ENCODE measurements around the gene MMP24. TPM values are rescaled to one million over a fixed set of nuclear protein-coding genes. Genes with fewer than 3 reads are reported as not detected.
"Not testable (repeated sequence)": the region's sequence is repeated elsewhere in the genome, so short reads cannot be mapped to it uniquely, and the experiment has no call there.

Gene MMP24
- total and polyA plus RNA-seq, 8 donors: 2.0 to 7.3 (median 5.0) TPM

DNA sequence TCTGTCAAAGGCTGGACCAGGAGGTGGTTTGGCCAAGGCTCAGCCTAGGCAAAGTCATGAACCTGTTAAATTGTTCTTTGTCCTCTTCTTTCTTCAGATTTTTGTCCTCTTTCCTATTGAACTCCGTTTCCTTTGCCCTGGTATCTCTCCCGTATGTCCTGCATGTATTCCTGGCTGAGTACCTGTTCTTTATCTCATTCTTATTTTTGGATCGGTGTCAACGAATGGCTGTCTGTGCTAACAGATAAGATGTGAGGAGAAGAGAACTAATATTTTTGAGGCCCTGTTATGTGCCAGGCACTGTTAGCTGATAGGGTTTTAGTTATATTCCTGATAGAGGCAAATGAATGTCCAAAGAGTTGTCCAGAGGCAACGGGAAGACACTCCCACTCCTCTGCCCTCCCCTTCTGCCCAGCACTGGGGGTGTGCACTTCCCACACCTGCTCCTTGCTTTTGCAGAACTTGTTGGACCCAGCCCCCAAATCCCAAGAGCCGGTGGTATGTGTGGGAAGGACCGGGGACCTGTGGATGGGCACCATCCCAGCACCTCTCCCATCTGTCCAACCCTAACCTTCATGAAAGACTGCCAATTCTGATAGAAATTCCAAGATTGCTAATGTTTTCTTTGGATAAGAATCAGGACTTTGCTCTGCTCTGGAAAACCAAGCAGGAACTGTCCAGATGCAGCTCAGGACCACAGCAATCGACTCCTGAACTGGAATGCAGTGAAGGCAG lies 30.9 kb downstream of the MMP24 start:
- ATAC-seq (peak in 3 of 4 donors; percentile 38 to 59 (median 54)), FAIRE-seq (no peak), DNase-seq (no peak)
- Histone ChIP-seq H3K4me1 (peaks cover 6 to 12% (median 7%) of the 10 kb centered on the region in 3 donors), H3K36me3 (no peaks in the 10 kb centered on the region), H3K9me3 (no peaks in the 10 kb centered on the region), H3K27ac (no peak overlapping the region), H3K27me3 (no peaks in the 10 kb centered on the region), H3K4me3 (no peak overlapping the region)
- 14 to 16% methylated on average over 8 of the region's 8 CpGs for WGBS, 2 donors
- intact Hi-C loops (cut with DNase I): no loop called here
- TF ChIP-seq CTCF (IDR thresholded peaks at IDR 0.05): no peak

GRCh38 chr20:35260426-35260825 lies 33.9 kb downstream of the MMP24 start:
- 96 to 99% methylated on average over 6 of the region's 6 CpGs for WGBS, 2 donors
- H3K27ac ChIP-seq: no peak overlapping the region

GRCh38 chr20:35262321-35262720 lies 35.8 kb downstream of the MMP24 start:
- DNase-seq; intact Hi-C loops (cut with DNase I); H3K4me3 ChIP-seq; H3K9me3 ChIP-seq; H3K36me3 ChIP-seq; H3K27me3 ChIP-seq; FAIRE-seq; ATAC-seq: not testable (repeated sequence)
- 72 to 82% methylated on average over 7 of the region's 10 CpGs for WGBS, 2 donors
- H3K4me1 ChIP-seq: peaks cover 6 to 11% (median 7%) of the 10 kb centered on the region in 3 donors
- H3K27ac ChIP-seq: peak overlapping the region in 2 of 4 donors; percentile 13 to 30

More at GRCh38 chr20:35260426-35260825, 33.9 kb downstream of the MMP24 start:
- Histone ChIP-seq H3K36me3 (no peaks in the 10 kb centered on the region), H3K4me1 (peaks cover 6 to 12% (median 7%) of the 10 kb centered on the region in 3 donors), H3K9me3 (no peaks in the 10 kb centered on the region), H3K4me3 (no peak overlapping the region), H3K27me3 (no peaks in the 10 kb centered on the region)
- no peak for TF ChIP-seq CTCF (IDR thresholded peaks at IDR 0.05)
- no peak for FAIRE-seq
- intact Hi-C loops (cut with DNase I): no loop called here
- no peak for ATAC-seq
- no peak for DNase-seq

DNA sequence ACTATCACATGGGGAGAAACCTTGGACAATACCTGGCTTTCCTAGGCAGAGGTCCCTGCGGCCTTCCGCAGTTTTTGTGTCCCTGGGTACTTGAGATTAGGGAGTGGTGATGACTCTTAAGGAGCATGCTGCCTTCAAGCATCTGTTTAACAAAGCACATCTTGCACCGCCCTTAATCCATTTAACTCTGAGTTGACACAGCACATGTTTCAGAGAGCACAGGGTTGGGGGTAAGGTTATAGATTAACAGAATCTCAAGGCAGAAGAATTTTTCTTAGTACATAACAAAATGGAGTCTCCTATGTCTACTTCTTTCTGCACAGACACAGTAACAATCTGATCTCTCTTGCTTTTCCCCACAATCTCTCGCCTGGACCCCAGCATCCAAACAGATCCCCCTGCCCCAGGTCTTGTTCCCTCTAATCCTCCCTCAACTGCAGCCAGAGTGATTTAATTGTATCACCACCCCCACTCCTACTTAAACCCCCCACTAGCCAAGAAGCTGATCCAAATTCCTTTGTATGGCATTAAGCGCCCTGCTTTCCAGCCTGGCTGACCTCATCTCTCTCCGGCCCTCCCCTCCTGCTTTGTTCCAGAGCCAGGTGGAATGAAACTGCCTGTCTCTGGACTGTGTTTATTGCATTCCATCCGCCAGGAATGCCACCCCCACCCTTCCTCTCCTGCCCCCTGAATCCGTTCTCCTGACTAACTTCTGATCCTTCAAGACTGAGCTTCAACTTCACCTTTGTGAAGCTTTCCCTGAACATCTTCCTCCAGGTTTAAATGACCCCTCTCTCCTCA lies 36.4 kb downstream of the MMP24 start:
- H3K27ac ChIP-seq: peak overlapping the region; percentile 44 to 85 (median 81)
- FAIRE-seq; H3K36me3 ChIP-seq; H3K9me3 ChIP-seq; intact Hi-C loops (cut with DNase I); H3K27me3 ChIP-seq; H3K4me1 ChIP-seq: not testable (repeated sequence)
- peak; percentile 77 to 87 (median 82) for ATAC-seq
- WGBS, 2 donors: 64 to 65% methylated on average over 5 of the region's 8 CpGs
- H3K4me3 ChIP-seq: peak overlapping the region in 1 of 4 donors; percentile 4
- peak in 3 of 6 donors; percentile 59 to 71 (median 69) for DNase-seq

GRCh38 chr20:35263532-35264341 lies 37.2 kb downstream of the MMP24 start:
- Histone ChIP-seq H3K4me3 (peak overlapping the region in 2 of 4 donors; percentile 4 to 15), H3K4me1 (no peaks in the 10 kb centered on the region), H3K36me3 (no peaks in the 10 kb centered on the region), H3K27me3 (no peaks in the 10 kb centered on the region), H3K27ac (peak overlapping the region; percentile 44 to 85 (median 81)), H3K9me3 (no peaks in the 10 kb centered on the region)
- intact Hi-C loops (cut with DNase I): no loop called here
- WGBS, 2 donors: 52% methylated on average over 17 of the region's 17 CpGs
- FAIRE-seq (no peak), DNase-seq (peak; percentile 41 to 81 (median 72)), ATAC-seq (peak; percentile 77 to 84 (median 82))
- no peak for TF ChIP-seq CTCF (IDR thresholded peaks at IDR 0.05)

Measured in pancreas (tissue), 10 donors.